Astrocyte of the hippocampus (primary cell): ENCODE measurements around the gene RAB11A.

Experiments
- DNase-seq: peaks from one replicate; pipeline ENCODE4 v3.0.0; 2011; ENCODE audit warnings: low read depth, low spot score

The RAB11A gene

GRCh38 chr15:65869126-65869953, at the start of gene RAB11A:
Gene RAB11A (plus strand): TSS chr15:65869491. CDS start chr15:65869586, 95 bp downstream.
- peak; percentile 98 for DNase-seq

DNA sequence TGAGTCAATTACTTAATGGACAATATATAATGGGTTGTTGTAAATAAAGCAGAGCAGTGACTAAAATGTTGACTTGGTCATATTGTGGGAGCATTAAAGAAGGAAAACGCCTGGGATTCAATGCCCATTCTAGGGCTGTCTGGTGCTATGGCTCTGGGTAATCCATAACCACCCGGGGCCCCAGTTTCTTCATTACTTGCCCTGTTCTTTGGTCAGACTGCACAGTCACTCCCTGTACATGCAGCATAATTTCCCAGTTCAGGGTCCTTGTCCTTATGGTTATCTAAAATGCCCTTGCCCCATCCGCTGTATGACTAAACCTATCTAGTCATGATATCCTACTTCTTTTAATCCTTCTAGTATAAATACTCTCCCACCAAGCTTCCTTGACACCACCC, 49.7 kb upstream of the RAB11A start:
- no peak for DNase-seq

DNA sequence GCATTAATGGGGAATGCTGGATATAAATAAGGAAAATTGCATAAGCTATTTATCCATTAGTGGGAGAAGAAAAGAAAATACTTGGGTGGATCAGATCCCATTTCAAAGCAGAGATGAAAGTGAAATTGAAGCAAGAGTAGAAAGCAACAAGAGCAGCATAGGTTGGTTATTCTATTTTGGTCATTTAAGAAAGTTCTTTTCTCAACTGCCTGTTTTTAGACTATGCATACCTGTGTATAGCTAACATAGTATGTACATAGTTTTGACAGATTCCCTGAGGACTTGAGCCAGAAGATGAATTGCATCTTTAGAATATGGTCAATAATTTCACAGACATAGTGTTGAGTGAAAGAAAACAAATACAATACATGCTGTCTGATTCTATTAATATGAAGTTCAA, 48.2 kb upstream of the RAB11A start:
- no peak for DNase-seq

DNA sequence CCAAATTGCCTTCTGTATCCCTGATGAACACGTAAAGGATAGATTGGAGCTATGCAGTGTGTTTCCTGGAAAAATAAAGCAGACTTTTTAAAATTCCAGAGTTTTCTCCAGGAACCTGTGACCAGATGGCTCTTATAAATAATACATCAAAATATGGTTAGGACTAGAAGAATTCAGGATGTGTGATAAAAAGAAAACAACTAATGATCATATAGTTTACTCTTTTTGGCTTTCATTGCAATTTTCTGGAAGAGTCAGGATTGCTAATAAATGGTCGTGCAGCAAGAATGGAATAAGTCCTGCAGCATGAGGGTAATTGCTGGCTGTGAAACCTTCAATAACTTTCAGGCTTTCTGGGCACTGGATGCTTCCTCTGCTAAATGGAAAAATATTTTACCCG, 47.0 kb upstream of the RAB11A start:
- no peak for DNase-seq

DNA sequence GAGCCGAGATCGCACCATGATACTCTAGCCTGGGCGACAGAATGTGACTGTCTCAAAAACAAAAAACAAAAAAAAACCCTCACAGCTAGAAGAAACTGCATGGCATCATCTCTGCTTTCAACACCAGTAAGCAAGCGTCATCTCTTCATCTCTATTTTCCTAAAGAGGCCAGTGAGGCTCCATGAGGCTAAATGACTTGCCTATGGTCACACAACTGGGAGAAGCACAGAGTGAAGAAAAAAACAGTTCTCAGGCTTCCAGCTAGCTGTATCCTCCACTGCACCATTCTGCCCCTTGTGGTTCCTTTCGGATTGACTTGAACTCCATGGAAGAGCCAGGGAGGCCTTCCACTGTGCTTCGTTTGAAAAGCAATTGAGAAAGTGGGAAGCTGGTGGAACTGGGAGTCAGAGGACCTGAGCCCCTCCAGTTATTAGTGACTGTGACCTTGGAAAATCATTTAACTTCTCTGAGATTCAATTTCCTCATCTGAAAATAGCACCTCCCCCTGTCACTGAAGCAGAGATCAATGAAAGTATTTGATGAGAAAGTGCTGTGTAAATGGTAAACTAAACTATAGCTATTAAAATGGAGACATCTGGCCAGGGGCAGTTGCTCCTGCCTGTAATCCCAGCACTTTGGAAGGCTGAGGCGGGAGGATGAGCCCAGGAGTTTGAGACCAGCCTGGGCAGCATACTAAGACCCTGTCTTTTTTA, 45.1 kb upstream of the RAB11A start:
- DNase-seq, result peak; percentile 72

DNA sequence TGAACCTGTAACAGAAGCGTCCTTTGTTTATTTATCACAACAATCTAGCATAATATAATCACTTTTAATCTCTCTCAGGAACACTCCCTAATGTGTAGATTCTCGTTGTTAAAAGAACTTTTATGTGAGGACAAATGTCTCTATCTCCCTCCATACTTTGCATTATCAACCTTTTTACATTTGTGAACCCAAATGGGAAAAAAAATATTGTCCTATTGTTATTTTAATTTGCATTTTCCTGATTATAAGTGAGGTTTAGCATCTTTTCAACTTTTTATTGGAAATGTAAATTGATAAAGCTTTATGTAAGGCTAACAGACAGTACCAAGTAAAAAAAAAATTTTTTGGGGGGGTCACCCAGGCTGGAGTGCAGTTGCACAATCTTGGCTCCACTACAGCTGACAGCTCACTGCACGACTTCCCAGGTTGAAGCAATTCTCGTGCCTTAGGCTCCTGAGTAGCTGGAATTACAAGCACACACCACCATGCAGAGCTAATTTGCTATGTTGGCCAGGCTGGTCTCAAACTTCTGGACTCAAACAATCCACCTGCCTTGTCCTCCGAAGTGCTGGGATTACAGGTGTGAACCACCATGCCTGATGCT, 44.2 kb upstream of the RAB11A start:
- DNase-seq, result peak; percentile 20

- DNase-seq, result no peak
Measured at GRCh38 chr15:65827065-65827464, 42.2 kb upstream of the RAB11A start.

DNA sequence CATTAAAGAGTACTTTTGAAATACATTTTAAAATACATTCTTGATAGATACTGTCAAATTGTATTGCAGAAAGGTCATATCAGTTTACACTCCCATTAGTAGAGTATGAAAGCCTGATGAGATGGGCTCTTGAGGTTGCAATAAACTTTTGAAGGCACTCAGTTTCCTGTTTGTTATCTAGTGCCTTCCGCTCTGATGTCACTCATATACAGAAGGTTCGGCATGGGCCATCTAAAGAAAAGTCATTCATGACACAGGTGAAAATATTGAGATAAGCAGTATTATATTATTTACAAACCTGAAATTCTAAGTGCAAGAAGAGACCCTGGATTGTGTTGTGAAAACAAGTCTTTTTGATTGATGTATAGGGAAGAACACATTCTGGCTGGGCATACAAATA, 40.7 kb upstream of the RAB11A start:
- DNase-seq, result no peak

GRCh38 chr15:65829130-65829764, 40.0 kb upstream of the RAB11A start:
- DNase-seq, result peak; percentile 39

- DNase-seq, result peak; percentile 95
Measured at GRCh38 chr15:65832549-65833364, 36.5 kb upstream of the RAB11A start.

- DNase-seq, result peak; percentile 12
Measured at GRCh38 chr15:65833501-65834205, 35.6 kb upstream of the RAB11A start.

GRCh38 chr15:65834603-65835282, 34.5 kb upstream of the RAB11A start:
- no peak for DNase-seq

DNA sequence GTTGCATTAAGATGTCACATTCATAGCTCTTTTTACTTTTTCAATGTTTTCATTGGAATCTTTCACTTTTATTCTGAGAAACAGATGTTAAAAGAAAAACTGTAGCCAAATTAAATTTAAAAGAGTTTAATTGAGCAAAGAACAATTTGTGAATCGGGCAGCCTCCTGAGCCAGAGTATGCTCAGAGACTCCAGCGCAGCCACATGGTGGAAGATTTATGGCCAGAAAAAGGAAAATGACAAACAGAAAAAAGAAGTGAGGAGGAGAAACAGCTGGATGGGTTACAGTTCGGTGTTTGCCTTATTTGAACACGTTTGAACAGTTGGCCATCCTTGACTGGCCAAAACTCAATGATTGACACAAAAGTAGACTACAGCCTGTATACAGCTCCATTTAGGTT, 33.8 kb upstream of the RAB11A start:
- DNase-seq, result no peak

- no peak for DNase-seq
Measured at GRCh38 chr15:65836665-65837064, 32.6 kb upstream of the RAB11A start.

GRCh38 chr15:65837301-65838294, 31.7 kb upstream of the RAB11A start:
- DNase-seq, result no peak

DNA sequence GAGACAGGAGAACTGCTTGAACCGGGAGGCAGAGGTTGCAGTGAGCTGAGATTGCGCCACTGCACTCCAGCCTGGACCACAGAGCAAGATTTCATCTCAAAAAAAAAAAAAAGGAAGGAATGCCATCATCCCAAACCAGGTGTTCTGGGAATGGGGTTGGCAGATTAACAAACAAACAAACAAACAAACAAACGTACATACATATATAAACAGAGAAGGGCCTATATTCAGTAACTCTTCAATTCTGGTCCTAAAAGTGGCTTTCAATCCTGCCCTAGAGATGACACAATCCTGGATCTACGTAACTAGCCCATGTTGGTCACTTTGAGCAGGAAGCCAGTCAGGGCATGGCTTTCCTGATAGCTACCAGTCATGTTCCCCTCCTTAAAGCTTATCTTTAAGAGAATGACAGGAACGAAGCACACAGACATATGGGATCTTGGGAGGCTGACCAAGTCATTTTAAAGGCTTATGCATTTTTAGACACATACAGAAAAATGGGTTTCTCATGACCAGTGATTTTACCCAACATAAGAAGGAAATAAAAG, 29.9 kb upstream of the RAB11A start:
- DNase-seq, result no peak

- no peak for DNase-seq
Measured at GRCh38 chr15:65839985-65840384, 29.3 kb upstream of the RAB11A start.

- DNase-seq, result peak; percentile 14
Measured at GRCh38 chr15:65841121-65841930, 28.0 kb upstream of the RAB11A start.
